NCI-H748 treated with DMSO at 0.1 percent for 48 hours (cell line): ENCODE results near the gene CFAP46.
A peak's percentile ranks its signal among the peaks of the same experiment; 100 is the strongest.

ENCODE experiments used
- DNase-seq: peaks from one replicate; lab custom pipeline; 2025; lab: John Stamatoyannopoulos, UW

Gene CFAP46

DNA sequence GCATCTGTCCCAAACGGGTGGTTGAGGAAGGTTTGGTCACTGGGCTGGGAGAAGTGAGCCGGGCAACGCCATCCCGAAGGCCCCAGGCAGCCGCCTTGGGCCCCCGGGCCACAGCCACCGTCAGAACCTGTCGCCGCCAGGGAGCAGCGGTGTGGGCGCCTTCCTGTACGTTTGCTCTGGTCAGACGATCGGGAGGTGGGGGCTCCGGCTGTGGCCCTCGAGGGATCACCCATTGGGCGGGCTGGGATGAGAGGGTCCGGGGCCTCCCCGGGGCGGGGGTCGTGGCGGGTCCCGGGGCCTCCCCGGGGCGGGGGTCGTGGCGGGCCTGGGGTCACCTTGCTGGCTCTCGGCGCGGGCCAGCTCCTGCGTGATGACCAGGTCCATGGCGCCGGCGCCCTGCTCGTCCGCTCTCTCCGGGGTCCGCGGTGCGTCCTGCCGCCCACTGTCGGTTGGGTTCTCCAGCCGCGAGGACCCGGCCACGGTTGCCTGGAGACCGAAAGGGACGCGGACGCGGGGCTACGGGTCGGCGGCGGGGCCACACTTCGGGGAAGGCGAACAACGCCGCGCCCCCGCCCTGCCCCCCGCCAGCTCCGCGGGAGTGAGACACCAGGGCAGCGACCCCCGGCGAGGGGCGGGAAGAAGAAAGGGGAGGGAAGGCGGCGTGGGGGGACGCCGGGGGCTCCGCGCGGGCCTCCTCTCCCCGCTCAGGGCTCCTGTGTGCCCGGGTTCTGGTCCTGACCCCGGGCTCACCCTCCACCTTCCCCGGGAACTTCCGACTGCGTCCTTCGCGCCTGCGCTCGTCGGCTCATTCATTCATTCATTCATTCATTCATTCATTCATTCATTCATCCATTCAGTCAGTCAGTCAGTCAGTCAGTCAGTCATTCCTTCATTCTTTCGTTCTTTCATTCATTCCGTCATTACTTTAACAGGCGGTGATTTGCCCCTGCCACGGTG, at the start of gene CFAP46:
Gene CFAP46 (minus strand): TSS at position 470 of the 957 bp plus-strand sequence. CDS start 86 bp downstream, at position 384.
- DNase-seq = peak; percentile 14

GRCh38 chr10:132991706-132992432, 49.5 kb upstream of the CFAP46 start:
- DNase-seq = no peak

- no peak for DNase-seq
Measured at GRCh38 chr10:132990684-132991545, 48.5 kb upstream of the CFAP46 start.

DNA sequence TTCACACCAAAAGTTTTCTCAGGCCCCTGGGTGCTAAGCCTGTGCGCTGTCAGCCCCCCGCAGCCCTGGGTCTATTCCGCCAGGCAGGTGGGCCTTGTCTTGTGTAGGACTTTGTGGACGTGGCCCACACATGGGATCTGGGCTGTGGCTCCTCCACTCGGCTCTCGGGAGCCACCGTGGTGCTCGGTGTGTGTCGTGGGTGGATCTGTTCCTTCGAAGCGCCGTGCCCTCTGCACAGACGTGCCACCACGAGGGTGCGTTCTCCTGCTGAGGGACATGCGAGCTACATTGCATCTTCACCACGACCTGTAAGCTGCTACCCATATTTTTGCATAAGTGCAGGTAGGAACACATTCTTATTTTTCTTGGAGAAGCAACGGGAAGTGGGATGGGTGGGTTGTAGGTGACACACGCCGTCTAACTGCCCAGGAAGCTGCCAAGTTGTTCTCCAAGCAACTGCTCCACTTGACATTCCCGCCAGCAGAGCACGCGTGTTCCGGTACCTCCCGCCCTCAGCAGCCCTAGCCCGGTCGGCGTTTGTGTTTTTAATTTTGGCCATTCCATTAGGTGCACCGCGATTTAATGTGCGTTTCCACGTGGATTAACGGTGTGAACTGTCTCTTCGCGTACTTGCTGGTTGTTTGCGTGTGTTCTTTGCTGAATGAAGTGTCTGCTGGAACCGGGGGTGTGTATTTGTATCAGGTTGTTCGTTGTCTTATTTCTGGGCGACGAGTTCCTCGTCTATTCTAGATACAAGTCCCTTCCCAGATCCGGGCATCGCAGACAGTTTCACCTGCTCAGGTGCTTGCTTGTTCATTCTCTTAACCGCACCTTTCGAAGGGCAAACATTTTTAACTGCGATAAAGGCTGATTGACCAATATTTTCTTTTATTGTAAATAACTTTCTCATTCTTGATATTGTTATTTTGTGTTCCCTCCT, 47.4 kb upstream of the CFAP46 start:
- no peak for DNase-seq

DNA sequence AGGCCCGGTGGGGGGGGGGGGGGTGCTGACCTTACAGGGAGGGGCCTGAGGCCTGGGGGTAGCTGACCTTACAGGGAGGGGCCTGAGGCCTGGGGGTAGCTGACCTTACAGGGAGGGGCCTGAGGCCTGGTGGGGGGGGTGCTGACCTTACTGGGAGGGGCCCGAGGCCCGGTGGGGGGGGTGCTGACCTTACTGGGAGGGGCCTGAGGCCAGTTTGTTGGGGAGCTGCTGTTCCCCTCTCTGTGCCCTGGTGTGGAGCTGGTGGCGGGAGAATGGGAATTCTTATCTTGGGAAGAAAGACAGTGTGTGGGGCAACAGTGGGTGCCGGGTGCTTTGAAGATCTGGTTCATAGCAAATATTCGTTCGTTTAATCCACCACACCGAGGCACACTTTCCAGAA, 46.6 kb upstream of the CFAP46 start:
- no peak for DNase-seq

- no peak for DNase-seq
Measured at GRCh38 chr10:132987671-132988571, 45.6 kb upstream of the CFAP46 start.

DNA sequence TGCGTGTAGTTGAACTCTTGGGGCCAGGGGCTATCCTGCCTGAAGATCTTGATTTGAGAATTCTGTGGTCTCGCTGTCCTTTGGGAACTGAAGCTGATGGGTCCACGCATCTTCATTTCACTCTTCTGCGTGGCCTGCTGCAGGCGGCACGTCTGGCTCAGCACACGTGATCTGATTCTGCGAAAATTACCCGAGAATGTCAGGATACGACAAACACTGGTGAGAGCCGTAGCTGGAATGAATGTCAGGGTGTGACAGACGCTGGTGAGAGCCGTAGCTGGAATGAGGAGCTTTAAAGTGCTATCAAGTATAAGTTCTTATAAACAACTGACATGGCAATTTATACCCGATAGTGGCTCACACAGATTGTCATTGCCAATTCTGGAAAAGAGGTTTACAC, 44.6 kb upstream of the CFAP46 start:
- DNase-seq = no peak

- DNase-seq = no peak
Measured at GRCh38 chr10:132986576-132986975, 44.2 kb upstream of the CFAP46 start.

DNA sequence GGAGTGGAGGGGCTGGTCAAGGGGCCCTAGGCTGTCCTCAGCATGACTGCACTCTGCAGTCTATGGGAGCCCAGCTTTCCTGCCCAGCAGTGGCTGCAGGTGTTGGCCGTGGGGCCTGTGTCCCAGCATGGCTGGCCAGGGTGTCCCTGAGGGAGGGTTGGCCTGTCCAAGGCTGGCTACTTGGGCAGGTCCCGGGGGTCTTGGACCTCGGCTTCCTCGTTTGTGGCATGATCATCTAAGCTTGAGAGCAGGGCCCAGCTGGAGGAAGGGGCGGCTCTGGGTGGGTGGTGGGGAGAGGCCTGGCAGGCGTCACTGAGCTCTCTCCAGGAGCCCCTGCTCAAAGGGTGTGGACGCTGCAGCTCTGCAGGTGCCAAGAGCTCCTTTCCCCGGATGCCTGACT, 43.7 kb upstream of the CFAP46 start:
- DNase-seq = no peak

DNA sequence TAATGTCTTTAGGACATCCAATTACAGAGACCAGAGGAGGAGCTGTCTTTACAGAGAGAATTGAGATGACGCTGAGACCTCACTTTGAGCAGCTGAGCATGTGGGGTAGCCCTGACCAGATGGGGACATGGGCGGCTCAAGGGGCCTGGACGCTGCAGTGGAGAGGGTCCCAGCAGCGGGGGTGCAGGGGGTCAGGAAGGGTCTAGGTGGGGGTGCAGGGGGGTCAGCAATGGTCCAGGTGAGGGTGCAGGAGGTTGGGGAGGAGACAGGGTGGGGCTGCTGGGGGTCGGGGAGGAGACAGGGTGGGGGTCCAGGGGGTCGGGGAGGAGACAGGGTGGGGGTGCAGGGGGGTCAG, 43.2 kb upstream of the CFAP46 start:
- DNase-seq = no peak

GRCh38 chr10:132984801-132985545, 42.6 kb upstream of the CFAP46 start:
- no peak for DNase-seq

- no peak for DNase-seq
Measured at GRCh38 chr10:132984008-132984295, 41.6 kb upstream of the CFAP46 start.

- DNase-seq = no peak
Measured at GRCh38 chr10:132983252-132984007, 41.1 kb upstream of the CFAP46 start.

- no peak for DNase-seq
Measured at GRCh38 chr10:132982301-132982989, 40.1 kb upstream of the CFAP46 start.

- DNase-seq = no peak
Measured at GRCh38 chr10:132981746-132982145, 39.4 kb upstream of the CFAP46 start.

DNA sequence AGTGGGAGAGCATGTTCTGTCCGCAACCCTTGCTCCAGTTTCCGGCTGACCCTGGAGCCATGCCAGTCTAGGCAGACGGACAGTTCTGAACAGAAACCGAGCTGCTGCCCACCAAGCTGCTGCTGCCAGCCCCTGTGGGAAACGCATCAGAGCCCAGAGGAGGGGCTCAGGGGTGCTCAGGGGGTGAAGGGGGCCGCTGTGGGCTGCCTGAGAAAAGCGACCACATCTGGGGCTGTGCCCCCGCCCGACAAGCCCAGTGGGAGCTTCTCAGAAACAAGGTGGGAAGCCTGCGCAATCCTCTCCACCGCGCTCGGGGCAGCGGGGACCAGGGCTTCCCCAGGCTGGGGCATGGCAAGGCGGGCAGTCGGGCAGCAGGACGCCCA, 38.8 kb upstream of the CFAP46 start:
- no peak for DNase-seq

DNA sequence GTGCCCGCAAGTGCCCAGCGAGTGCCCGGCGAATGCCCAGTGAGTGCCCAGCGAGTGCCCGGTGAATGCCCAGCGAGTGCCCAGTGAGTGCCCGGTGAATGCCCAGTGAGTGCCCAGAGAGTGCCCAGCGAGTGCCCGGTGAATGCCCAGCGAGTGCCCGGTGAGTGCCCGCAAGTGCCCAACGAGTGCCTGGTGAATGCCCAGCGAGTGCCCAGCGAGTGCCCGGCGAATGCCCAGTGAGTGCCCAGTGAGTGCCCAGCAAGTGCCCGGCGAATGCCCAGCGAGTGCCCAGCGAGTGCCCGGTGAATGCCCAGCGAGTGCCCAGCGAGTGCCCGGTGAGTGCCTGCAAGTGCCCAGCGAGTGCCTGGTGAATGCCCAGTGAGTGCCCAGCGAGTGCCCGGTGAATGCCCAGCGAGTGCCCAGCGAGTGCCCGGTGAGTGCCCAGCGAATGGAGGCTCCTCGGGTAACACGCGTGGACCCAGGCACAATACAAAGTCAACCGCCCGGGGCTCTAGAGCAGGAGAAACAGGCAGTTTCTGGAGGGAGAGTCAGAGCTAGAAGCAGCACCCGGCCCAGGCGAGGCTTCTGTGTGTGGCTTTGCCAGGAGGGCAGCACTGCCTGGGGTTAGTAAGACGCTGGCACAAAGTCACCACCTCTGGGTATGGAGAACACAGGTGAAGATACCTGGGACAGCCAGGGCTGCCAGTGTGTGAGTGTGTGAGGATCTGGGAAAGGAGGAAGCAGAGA, 38.2 kb upstream of the CFAP46 start:
- no peak for DNase-seq
